ENCODE data around the gene RNF26.

The RNF26 gene

GRCh38 chr11:119334174-119334930 lies at the start of gene RNF26:
Gene RNF26 (plus strand): TSS chr11:119334527. CDS start chr11:119335123, 596 bp downstream.
- Histone ChIP-seq H3K9ac (ENCODE audit: low read length) (peak within 1 kb of the TSS; percentile 85), H2AFZ (ENCODE audit: low read depth, low read length) (peak within 1 kb of the TSS; percentile 50)

GRCh38 chr11:119285431-119285830 lies 48.9 kb upstream of the RNF26 start:
- Histone ChIP-seq H3K36me3 (replicated peaks; ENCODE audit: low read depth, low read length) (peaks cover 37% of the 10 kb centered on the region), H3K9me3 (ENCODE audit: insufficient read depth, low read length) (no peaks in the 10 kb centered on the region), H3K27me3 (ENCODE audit: low read depth, low read length) (no peaks in the 10 kb centered on the region), H2AFZ (ENCODE audit: low read depth, low read length) (no peak overlapping the region), H3K27ac (ENCODE audit: low read length) (no peak overlapping the region), H3K4me3 (ENCODE audit: low read length) (no peak overlapping the region), H3K4me2 (ENCODE audit: low read length) (no peak overlapping the region), H3K9ac (ENCODE audit: low read length) (no peak overlapping the region), H3K4me1 (ENCODE audit: low read length) (peaks cover 4% of the 10 kb centered on the region; the same call in 1 of the 2 replicates), H4K20me1 (ENCODE audit: insufficient read depth, low read length) (no peaks in the 10 kb centered on the region), H3K79me2 (ENCODE audit: low read length) (no peaks in the 10 kb centered on the region)
- no peak for TF ChIP-seq EZH2phosphoT487 (IDR thresholded peaks at IDR 0.05; ENCODE audit: low read depth)
- TF ChIP-seq, protein P1, sequence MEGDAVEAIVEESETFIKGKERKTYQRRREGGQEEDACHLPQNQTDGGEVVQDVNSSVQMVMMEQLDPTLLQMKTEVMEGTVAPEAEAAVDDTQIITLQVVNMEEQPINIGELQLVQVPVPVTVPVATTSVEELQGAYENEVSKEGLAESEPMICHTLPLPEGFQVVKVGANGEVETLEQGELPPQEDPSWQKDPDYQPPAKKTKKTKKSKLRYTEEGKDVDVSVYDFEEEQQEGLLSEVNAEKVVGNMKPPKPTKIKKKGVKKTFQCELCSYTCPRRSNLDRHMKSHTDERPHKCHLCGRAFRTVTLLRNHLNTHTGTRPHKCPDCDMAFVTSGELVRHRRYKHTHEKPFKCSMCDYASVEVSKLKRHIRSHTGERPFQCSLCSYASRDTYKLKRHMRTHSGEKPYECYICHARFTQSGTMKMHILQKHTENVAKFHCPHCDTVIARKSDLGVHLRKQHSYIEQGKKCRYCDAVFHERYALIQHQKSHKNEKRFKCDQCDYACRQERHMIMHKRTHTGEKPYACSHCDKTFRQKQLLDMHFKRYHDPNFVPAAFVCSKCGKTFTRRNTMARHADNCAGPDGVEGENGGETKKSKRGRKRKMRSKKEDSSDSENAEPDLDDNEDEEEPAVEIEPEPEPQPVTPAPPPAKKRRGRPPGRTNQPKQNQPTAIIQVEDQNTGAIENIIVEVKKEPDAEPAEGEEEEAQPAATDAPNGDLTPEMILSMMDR (IDR thresholded peaks at IDR 0.05; ENCODE audit: low read depth, low read length): no peak

More at GRCh38 chr11:119334174-119334930, at the start of gene RNF26:
- H3K36me3 ChIP-seq (replicated peaks; ENCODE audit: low read depth, low read length): peaks cover 9% of the 10 kb centered on the region
- peak within 1 kb of the TSS; percentile 99 for H3K4me2 ChIP-seq (ENCODE audit: low read length)
- no peaks in the 10 kb centered on the region for H3K9me3 ChIP-seq (ENCODE audit: insufficient read depth, low read length)
- TF ChIP-seq, protein P1 (IDR thresholded peaks at IDR 0.05; ENCODE audit: low read depth, low read length): no peak
- no peak for TF ChIP-seq EZH2phosphoT487 (IDR thresholded peaks at IDR 0.05; ENCODE audit: low read depth)
- H3K27me3 ChIP-seq (ENCODE audit: low read depth, low read length): peaks cover 8% of the 10 kb centered on the region
- peaks cover 18% of the 10 kb centered on the region for H3K4me1 ChIP-seq (ENCODE audit: low read length)
- H3K4me3 ChIP-seq (ENCODE audit: low read length): peak within 1 kb of the TSS; percentile 89
- peak within 1 kb of the TSS; percentile 58 for H3K27ac ChIP-seq (ENCODE audit: low read length)
- H4K20me1 ChIP-seq (ENCODE audit: insufficient read depth, low read length): no peaks in the 10 kb centered on the region; the same call in 1 of the 2 replicates
- H3K79me2 ChIP-seq (ENCODE audit: low read length): peaks cover 28% of the 10 kb centered on the region

- no peaks in the 10 kb centered on the region for H4K20me1 ChIP-seq (ENCODE audit: insufficient read depth, low read length)
- H3K79me2 ChIP-seq (ENCODE audit: low read length): no peaks in the 10 kb centered on the region
- H3K4me3 ChIP-seq (ENCODE audit: low read length): no peak overlapping the region
- no peak overlapping the region for H3K9ac ChIP-seq (ENCODE audit: low read length)
- no peak overlapping the region for H3K4me2 ChIP-seq (ENCODE audit: low read length)
- no peak overlapping the region for H3K27ac ChIP-seq (ENCODE audit: low read length)
- no peaks in the 10 kb centered on the region for H3K27me3 ChIP-seq (ENCODE audit: low read depth, low read length)
- peaks cover 44% of the 10 kb centered on the region for H3K36me3 ChIP-seq (replicated peaks; ENCODE audit: low read depth, low read length)
- TF ChIP-seq EZH2phosphoT487 (IDR thresholded peaks at IDR 0.05; ENCODE audit: low read depth): no peak
- TF ChIP-seq, protein P1 (IDR thresholded peaks at IDR 0.05; ENCODE audit: low read depth, low read length): no peak
- H2AFZ ChIP-seq (ENCODE audit: low read depth, low read length): no peak overlapping the region
- H3K4me1 ChIP-seq (ENCODE audit: low read length): peaks cover 4% of the 10 kb centered on the region; the same call in 1 of the 2 replicates
- no peaks in the 10 kb centered on the region for H3K9me3 ChIP-seq (ENCODE audit: insufficient read depth, low read length)
Measured at GRCh38 chr11:119288219-119288618, 46.1 kb upstream of the RNF26 start.

GRCh38 chr11:119290894-119291497 lies 43.3 kb upstream of the RNF26 start:
- H3K9me3 ChIP-seq (ENCODE audit: insufficient read depth, low read length): no peaks in the 10 kb centered on the region
- no peaks in the 10 kb centered on the region for H3K4me1 ChIP-seq (ENCODE audit: low read length)
- no peaks in the 10 kb centered on the region for H4K20me1 ChIP-seq (ENCODE audit: insufficient read depth, low read length)
- no peak overlapping the region for H3K9ac ChIP-seq (ENCODE audit: low read length)
- H3K27me3 ChIP-seq (ENCODE audit: low read depth, low read length): no peaks in the 10 kb centered on the region
- TF ChIP-seq, protein P1 (IDR thresholded peaks at IDR 0.05; ENCODE audit: low read depth, low read length): no peak
- TF ChIP-seq EZH2phosphoT487 (IDR thresholded peaks at IDR 0.05; ENCODE audit: low read depth): no peak
- no peak overlapping the region for H3K4me3 ChIP-seq (ENCODE audit: low read length)
- H3K79me2 ChIP-seq (ENCODE audit: low read length): no peaks in the 10 kb centered on the region
- H3K4me2 ChIP-seq (ENCODE audit: low read length): no peak overlapping the region
- H3K27ac ChIP-seq (ENCODE audit: low read length): no peak overlapping the region
- H3K36me3 ChIP-seq (replicated peaks; ENCODE audit: low read depth, low read length): peaks cover 39% of the 10 kb centered on the region
- no peak overlapping the region for H2AFZ ChIP-seq (ENCODE audit: low read depth, low read length)
